ENCODE measurements around the gene GFOD1. TPM values are rescaled to one million over a fixed set of nuclear protein-coding genes. Genes with fewer than 3 reads are reported as not detected.
A peak's percentile ranks its signal among the peaks of the same experiment; 100 is the strongest.

The GFOD1 gene
- polyA plus RNA-seq, 1 donor: 2.0 TPM

GRCh38 chr6:13423252-13423651, 64.1 kb downstream of the GFOD1 start:
- no peak for DNase-seq
- H3K9me3 ChIP-seq (ENCODE audit: control insufficient read depth, low read depth, low read length): no peaks in the 10 kb centered on the region
- no peak overlapping the region for H3K27ac ChIP-seq (ENCODE audit: low read length)
- peaks cover 4% of the 10 kb centered on the region for H3K27me3 ChIP-seq (ENCODE audit: control insufficient read depth, insufficient read depth, low read length)
- H3K4me1 ChIP-seq (ENCODE audit: control insufficient read depth, insufficient read depth, low read length): peaks cover 4% of the 10 kb centered on the region
- no CpG with 5 or more reads among the region's 6 CpGs for WGBS (ENCODE audit: insufficient coverage, low lambda C conversion rate)
- no peak overlapping the region for H3K4me3 ChIP-seq (ENCODE audit: low read length)
- no peaks in the 10 kb centered on the region for H3K36me3 ChIP-seq (ENCODE audit: control insufficient read depth, insufficient read depth, low read length)

- H3K4me3 ChIP-seq (ENCODE audit: low read length): no peak overlapping the region
- no CpG with 5 or more reads among the region's 5 CpGs for WGBS (ENCODE audit: insufficient coverage, low lambda C conversion rate)
- peaks cover 4% of the 10 kb centered on the region for H3K4me1 ChIP-seq (ENCODE audit: control insufficient read depth, insufficient read depth, low read length)
- DNase-seq: no peak
- H3K27ac ChIP-seq (ENCODE audit: low read length): no peak overlapping the region
- H3K27me3 ChIP-seq (ENCODE audit: control insufficient read depth, insufficient read depth, low read length): peaks cover 2% of the 10 kb centered on the region
- no peaks in the 10 kb centered on the region for H3K9me3 ChIP-seq (ENCODE audit: control insufficient read depth, low read depth, low read length)
- H3K36me3 ChIP-seq (ENCODE audit: control insufficient read depth, insufficient read depth, low read length): no peaks in the 10 kb centered on the region
Observed at GRCh38 chr6:13422681-13423221, 64.6 kb downstream of the GFOD1 start.

- Histone ChIP-seq H3K27ac (ENCODE audit: low read length) (no peak overlapping the region), H3K4me3 (ENCODE audit: low read length) (no peak overlapping the region), H3K4me1 (ENCODE audit: control insufficient read depth, insufficient read depth, low read length) (peaks cover 4% of the 10 kb centered on the region), H3K36me3 (ENCODE audit: control insufficient read depth, insufficient read depth, low read length) (no peaks in the 10 kb centered on the region), H3K9me3 (ENCODE audit: control insufficient read depth, low read depth, low read length) (no peaks in the 10 kb centered on the region), H3K27me3 (ENCODE audit: control insufficient read depth, insufficient read depth, low read length) (peaks cover 2% of the 10 kb centered on the region)
- 93% methylated on average over 2 of the region's 10 CpGs for WGBS (ENCODE audit: insufficient coverage, low lambda C conversion rate)
- no peak for DNase-seq
Observed at GRCh38 chr6:13421425-13422059, 65.9 kb downstream of the GFOD1 start.

- H3K36me3 ChIP-seq (ENCODE audit: control insufficient read depth, insufficient read depth, low read length): no peaks in the 10 kb centered on the region
- H3K27ac ChIP-seq (ENCODE audit: low read length): no peak overlapping the region
- H3K27me3 ChIP-seq (ENCODE audit: control insufficient read depth, insufficient read depth, low read length): no peaks in the 10 kb centered on the region
- peak in 1 of 2 donors; percentile 28 for DNase-seq
- H3K4me3 ChIP-seq (ENCODE audit: low read length): no peak overlapping the region
- H3K9me3 ChIP-seq (ENCODE audit: control insufficient read depth, low read depth, low read length): no peaks in the 10 kb centered on the region
- no CpG with 5 or more reads among the region's 6 CpGs for WGBS (ENCODE audit: insufficient coverage, low lambda C conversion rate)
- peaks cover 4% of the 10 kb centered on the region for H3K4me1 ChIP-seq (ENCODE audit: control insufficient read depth, insufficient read depth, low read length)
Observed at GRCh38 chr6:13420269-13420668, 67.1 kb downstream of the GFOD1 start.

GRCh38 chr6:13419422-13420195, 67.8 kb downstream of the GFOD1 start:
- Histone ChIP-seq H3K4me3 (ENCODE audit: low read length) (no peak overlapping the region), H3K4me1 (ENCODE audit: control insufficient read depth, insufficient read depth, low read length) (peaks cover 4% of the 10 kb centered on the region), H3K36me3 (ENCODE audit: control insufficient read depth, insufficient read depth, low read length) (no peaks in the 10 kb centered on the region), H3K27ac (ENCODE audit: low read length) (no peak overlapping the region), H3K27me3 (ENCODE audit: control insufficient read depth, insufficient read depth, low read length) (no peaks in the 10 kb centered on the region), H3K9me3 (ENCODE audit: control insufficient read depth, low read depth, low read length) (no peaks in the 10 kb centered on the region)
- DNase-seq: no peak
- 94% methylated on average over 6 of the region's 26 CpGs for WGBS (ENCODE audit: insufficient coverage, low lambda C conversion rate)

GRCh38 chr6:13418844-13419243, 68.6 kb downstream of the GFOD1 start:
- Histone ChIP-seq H3K4me1 (ENCODE audit: control insufficient read depth, insufficient read depth, low read length) (peaks cover 4% of the 10 kb centered on the region), H3K9me3 (ENCODE audit: control insufficient read depth, low read depth, low read length) (no peaks in the 10 kb centered on the region), H3K4me3 (ENCODE audit: low read length) (no peak overlapping the region), H3K36me3 (ENCODE audit: control insufficient read depth, insufficient read depth, low read length) (no peaks in the 10 kb centered on the region), H3K27ac (ENCODE audit: low read length) (no peak overlapping the region), H3K27me3 (ENCODE audit: control insufficient read depth, insufficient read depth, low read length) (no peaks in the 10 kb centered on the region)
- DNase-seq: no peak
- 86% methylated on average over 2 of the region's 5 CpGs for WGBS (ENCODE audit: insufficient coverage, low lambda C conversion rate)

- Histone ChIP-seq H3K27me3 (ENCODE audit: control insufficient read depth, insufficient read depth, low read length) (no peaks in the 10 kb centered on the region), H3K27ac (ENCODE audit: low read length) (no peak overlapping the region), H3K4me3 (ENCODE audit: low read length) (no peak overlapping the region), H3K4me1 (ENCODE audit: control insufficient read depth, insufficient read depth, low read length) (no peaks in the 10 kb centered on the region), H3K9me3 (ENCODE audit: control insufficient read depth, low read depth, low read length) (no peaks in the 10 kb centered on the region), H3K36me3 (ENCODE audit: control insufficient read depth, insufficient read depth, low read length) (no peaks in the 10 kb centered on the region)
- WGBS (ENCODE audit: insufficient coverage, low lambda C conversion rate): no CpG with 5 or more reads among the region's 2 CpGs
- no peak for DNase-seq
Observed at GRCh38 chr6:13417954-13418353, 69.4 kb downstream of the GFOD1 start.

GRCh38 chr6:13417431-13417830, 70.0 kb downstream of the GFOD1 start:
- Histone ChIP-seq H3K9me3 (ENCODE audit: control insufficient read depth, low read depth, low read length) (no peaks in the 10 kb centered on the region), H3K4me1 (ENCODE audit: control insufficient read depth, insufficient read depth, low read length) (no peaks in the 10 kb centered on the region)

GRCh38 chr6:13415283-13415682, 72.1 kb downstream of the GFOD1 start:
- Histone ChIP-seq H3K9me3 (ENCODE audit: control insufficient read depth, low read depth, low read length) (no peaks in the 10 kb centered on the region), H3K27ac (ENCODE audit: low read length) (no peak overlapping the region), H3K4me1 (ENCODE audit: control insufficient read depth, insufficient read depth, low read length) (no peaks in the 10 kb centered on the region), H3K4me3 (ENCODE audit: low read length) (no peak overlapping the region), H3K27me3 (ENCODE audit: control insufficient read depth, insufficient read depth, low read length) (no peaks in the 10 kb centered on the region), H3K36me3 (ENCODE audit: control insufficient read depth, insufficient read depth, low read length) (no peaks in the 10 kb centered on the region)
- no CpG with 5 or more reads among the region's 5 CpGs for WGBS (ENCODE audit: insufficient coverage, low lambda C conversion rate)
- DNase-seq: no peak

More at GRCh38 chr6:13417431-13417830, 70.0 kb downstream of the GFOD1 start:
- DNase-seq: no peak
- no peaks in the 10 kb centered on the region for H3K36me3 ChIP-seq (ENCODE audit: control insufficient read depth, insufficient read depth, low read length)
- H3K4me3 ChIP-seq (ENCODE audit: low read length): no peak overlapping the region
- no CpG with 5 or more reads among the region's 6 CpGs for WGBS (ENCODE audit: insufficient coverage, low lambda C conversion rate)
- no peak overlapping the region for H3K27ac ChIP-seq (ENCODE audit: low read length)
- H3K27me3 ChIP-seq (ENCODE audit: control insufficient read depth, insufficient read depth, low read length): no peaks in the 10 kb centered on the region

- WGBS (ENCODE audit: insufficient coverage, low lambda C conversion rate): no CpG with 5 or more reads among the region's 7 CpGs
- Histone ChIP-seq H3K4me1 (ENCODE audit: control insufficient read depth, insufficient read depth, low read length) (no peaks in the 10 kb centered on the region), H3K27ac (ENCODE audit: low read length) (no peak overlapping the region), H3K36me3 (ENCODE audit: control insufficient read depth, insufficient read depth, low read length) (no peaks in the 10 kb centered on the region), H3K9me3 (ENCODE audit: control insufficient read depth, low read depth, low read length) (no peaks in the 10 kb centered on the region), H3K27me3 (ENCODE audit: control insufficient read depth, insufficient read depth, low read length) (no peaks in the 10 kb centered on the region), H3K4me3 (ENCODE audit: low read length) (no peak overlapping the region)
- DNase-seq: no peak
Observed at GRCh38 chr6:13413900-13414555, 73.4 kb downstream of the GFOD1 start.
